ENCODE results near the gene IRF2. TPM values are rescaled to one million over a fixed set of nuclear protein-coding genes. Genes with fewer than 3 reads are reported as not detected.

Gene IRF2
- total RNA-seq, 1 donor from 2014 or later = 33.0 TPM

DNA sequence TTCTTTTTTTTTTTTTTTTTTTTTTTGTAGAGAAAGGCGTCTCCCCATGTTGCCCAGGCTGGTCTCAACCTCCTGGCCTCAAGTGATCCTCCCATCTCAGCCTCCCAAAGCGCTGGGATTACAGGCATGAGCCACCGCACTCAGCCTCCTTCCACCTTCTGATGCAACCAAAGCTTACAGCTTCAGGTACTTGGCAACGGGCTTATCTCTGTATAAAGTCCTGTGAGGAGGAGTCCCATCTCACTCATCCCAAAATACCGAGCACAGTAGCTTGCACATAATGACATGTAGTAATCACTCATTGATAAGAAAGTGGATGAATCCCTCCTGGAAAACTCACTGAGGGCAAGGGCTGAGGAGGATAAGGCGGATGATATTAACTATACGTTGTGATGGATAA is 19.1 kb downstream of the IRF2 start:
- intact Hi-C loops (cut with micrococcal nuclease) = no loop called here
- DNase-seq = no peak
- no peak for ATAC-seq

DNA sequence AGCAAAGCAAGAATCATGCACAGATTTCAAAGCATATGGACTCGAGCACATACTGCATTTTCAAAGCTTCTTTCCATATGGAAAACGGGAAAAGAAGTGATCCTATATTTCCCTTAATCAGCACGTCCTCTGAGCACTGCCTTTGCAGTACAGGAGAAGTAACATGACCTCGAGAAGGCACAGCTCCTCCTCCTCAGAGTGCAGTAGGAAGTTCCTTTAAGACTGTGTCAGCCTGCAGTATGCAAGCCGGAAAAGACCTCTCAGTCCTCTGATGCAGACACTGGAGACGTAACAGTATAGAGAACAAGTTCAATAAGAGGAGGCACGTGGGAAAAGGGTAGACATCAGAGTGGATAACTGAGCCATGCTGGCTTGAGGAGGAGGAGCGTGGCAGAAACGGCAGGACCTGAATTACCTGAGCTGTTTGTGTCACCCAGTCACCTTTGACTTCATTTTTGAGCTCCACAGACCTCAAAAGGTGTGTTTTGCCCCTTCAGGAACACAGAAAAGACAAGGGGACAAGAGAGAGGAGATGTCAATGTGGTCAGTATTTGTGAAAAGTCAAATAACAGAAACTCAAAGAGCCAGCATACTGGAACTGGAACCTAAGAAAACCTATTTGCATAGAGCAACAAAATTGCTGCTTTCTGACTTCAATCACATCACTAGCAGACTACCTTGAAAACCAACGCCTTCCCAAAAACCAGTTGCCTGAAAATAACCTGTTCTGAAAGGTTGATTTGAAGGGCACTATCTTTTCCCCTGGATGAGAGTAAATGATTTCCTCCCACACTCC is 20.8 kb downstream of the IRF2 start:
- intact Hi-C loops (cut with micrococcal nuclease) = no loop called here
- DNase-seq = no peak
- ATAC-seq = peak; percentile 48

DNA sequence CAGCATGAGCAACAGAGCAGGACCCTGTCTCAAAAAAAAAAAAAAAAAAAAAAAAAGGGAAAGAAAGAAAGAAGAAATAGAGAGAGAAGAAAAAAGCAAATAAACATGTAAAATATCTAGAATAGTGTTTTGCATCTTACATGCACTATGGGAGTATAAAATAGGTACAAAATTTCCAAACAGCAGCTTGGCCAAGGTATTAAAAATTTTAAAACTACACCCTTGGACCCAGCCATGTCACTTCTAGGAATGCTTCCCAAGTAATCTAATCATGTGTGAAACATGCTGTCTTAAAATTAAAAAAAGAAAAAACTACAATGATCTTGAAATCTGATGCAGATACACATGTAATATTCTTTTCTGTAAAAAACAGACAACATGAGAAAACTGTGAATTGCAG is 21.6 kb downstream of the IRF2 start:
- intact Hi-C loops (cut with micrococcal nuclease) = no loop called here
- ATAC-seq = no peak
- no peak for DNase-seq

DNA sequence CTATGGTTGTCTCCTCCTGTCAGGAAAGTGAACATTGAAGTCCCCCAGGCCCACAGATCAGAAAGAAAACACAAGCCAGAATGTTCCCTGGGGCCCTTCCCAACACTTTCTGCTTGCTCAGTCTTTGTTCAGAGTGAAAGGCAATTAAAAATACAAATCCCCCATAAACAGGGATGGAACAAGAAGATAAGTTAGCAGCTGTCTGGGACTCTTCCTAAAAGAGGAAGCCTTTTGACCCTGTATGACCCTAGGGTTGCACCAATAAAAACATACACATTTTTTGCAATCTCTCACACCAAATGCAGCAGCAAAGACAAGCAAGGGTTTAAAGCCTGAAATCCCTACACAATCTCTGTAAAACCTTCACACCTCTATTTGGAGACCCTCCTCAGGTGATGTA is 22.6 kb downstream of the IRF2 start:
- intact Hi-C loops (cut with micrococcal nuclease) = no loop called here
- DNase-seq = no peak
- no peak for ATAC-seq

DNA sequence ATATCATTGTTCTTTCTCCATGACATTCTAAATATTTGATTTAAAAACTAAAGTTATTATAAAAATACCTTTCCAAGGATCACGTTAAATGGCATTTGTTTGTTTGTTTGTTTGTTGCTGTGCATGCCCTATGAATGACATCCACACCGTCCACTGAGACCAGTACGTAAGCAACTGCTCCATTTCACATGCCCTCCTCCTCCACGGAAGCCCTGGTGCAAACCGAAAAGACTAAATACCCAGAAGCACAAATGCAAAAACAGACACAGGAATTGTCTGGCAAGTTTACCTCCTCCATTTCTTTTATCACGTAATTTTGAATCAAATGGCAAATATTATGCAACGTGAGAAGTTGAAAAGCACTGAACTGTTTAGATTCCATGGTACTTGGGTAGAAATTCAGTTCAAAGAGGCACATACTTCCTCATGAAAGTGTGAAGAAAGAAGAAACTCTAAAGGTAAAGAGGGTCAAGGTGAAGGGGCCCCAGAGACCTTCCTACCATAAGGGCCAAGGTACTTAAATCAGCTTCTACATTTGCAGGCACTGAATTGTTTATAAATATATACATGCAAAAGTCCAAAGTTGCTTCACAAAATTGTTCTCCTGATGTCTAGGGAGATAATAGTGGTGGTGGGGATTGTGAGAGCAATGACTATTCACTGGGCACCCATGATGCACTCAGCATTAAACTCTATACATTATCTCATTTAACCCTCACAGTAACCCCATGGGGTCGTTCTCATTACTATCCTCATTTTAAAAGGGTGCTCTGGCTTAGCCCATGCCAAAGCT is 23.4 kb downstream of the IRF2 start:
- ATAC-seq (no peak), DNase-seq (no peak)
- intact Hi-C loops (cut with micrococcal nuclease) = no loop called here

DNA sequence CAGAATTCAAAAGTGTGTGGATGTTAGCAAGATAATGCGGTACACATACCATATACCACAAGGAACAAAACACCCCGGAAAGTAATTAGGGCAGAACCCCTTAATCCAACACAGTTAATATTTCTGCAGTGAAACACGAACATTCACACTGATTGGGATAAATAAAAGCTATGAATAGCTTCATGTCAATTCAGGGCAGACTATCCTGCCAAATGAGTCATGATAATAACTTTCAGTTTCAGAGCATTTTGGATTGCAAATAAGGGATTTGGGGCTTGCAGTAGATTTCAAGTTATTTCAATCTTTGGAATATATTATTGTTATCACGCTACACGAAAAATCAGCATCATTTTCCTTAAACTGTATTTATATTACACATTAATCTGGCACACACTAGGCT is 24.3 kb downstream of the IRF2 start:
- ATAC-seq = peak; percentile 50
- intact Hi-C loops (cut with micrococcal nuclease) = no loop called here
- DNase-seq = no peak

DNA sequence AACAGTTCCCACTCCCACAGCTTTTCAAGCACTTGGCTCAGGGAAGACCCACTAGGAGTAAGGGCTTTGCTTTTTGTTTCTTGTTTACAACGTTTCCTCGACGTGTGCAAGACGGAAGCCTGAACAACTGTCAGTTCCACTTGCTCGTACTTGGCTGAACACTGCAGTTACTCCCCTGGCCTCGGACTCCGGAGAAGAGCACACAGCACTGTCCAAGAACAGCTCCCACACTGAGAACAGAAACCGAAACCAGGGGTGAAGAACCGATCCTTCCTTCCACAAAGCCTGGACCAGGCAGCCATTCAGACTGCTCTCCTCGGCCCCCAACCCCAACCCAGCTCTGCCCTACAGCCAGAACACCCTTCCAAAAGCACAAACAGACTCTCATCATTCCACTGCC is 25.5 kb downstream of the IRF2 start:
- ATAC-seq (peak; percentile 92), DNase-seq (peak; percentile 60)
- intact Hi-C loops (cut with micrococcal nuclease) = no loop called here

DNA sequence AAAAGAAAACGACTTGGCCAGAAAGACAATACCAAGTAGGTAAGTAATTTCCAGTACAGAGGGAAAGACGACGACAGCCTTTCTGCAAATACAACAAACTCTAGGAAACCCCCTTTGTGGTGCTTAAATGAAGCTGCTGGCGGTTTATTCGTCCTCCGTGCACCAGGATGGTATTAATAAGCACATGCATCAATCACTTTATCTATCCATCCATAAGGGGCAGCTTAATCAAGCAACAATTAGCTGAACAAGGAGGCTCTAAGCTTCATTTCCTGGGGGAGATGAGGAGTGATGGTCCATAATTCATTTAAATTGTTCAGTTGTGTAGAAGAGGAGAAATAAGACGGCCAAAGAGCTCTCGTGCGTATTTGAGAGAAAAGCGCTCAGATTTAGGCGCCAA is 26.2 kb downstream of the IRF2 start:
- ATAC-seq (no peak), DNase-seq (no peak)
- intact Hi-C loops (cut with micrococcal nuclease) = no loop called here

DNA sequence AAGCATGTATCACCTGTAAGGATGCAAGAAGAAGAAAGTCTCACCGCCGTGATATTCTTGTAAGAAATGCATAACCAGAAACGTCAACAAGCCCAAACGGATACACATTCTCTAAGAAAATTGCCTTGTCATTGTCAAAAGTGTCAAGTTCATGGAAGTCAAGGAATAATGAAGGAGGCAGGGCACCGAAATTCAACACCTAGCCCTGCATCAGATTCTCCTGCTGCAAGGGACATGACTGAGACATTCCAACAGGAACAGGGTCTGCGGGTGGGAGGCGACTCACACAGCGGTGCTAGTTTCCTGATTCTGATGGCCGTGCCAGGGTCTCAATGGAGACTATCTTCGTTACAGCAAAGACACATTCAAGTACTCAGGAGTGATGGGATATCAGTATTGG is 26.7 kb downstream of the IRF2 start:
- DNase-seq (no peak), ATAC-seq (no peak)
- intact Hi-C loops (cut with micrococcal nuclease) = no loop called here

DNA sequence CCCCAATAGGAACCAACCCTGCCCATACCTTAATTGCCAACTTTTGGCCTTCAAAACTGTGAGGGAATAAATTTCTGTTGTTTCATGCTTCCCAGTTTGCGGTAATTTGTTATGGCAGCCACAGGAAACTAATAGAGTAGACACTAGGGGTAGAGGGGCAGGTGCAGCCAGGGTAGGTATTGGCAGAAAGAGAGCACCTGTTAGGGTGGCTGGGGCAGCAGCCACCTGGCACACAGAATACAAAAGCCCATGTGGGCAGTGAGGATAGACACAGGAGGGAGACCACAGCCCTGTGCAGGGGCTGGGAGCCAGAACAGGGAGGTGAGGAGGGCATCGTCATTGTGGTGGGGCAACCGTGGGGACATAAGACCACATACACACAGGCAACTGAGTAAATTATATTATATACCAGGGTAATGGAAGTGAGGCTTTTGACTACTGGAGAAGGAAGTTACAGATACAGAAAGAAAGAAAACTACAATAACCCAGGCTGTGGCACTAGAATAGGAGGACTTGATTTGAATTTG is 28.2 kb downstream of the IRF2 start:
- DNase-seq (no peak), ATAC-seq (no peak)
- intact Hi-C loops (cut with micrococcal nuclease) = no loop called here

DNA sequence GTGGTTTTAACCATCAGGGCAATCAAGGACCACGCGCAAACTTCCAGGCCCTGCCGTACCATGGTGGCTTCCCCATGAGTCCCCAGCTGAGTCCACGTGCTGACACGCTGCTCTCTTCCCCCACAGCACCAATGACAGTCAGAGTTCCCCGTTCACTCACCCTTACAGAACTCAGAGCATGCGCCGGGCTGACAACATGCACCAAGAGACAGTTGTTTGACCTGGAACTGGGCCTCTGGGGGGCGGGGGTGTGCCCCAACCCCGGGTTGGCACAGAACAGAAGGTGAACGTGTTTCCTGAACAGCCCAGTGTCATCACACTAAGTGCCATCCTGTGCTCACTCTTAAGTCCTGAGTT is 29.4 kb downstream of the IRF2 start:
- intact Hi-C loops (cut with micrococcal nuclease) = no loop called here
- ATAC-seq = no peak
- DNase-seq = peak; percentile 34

DNA sequence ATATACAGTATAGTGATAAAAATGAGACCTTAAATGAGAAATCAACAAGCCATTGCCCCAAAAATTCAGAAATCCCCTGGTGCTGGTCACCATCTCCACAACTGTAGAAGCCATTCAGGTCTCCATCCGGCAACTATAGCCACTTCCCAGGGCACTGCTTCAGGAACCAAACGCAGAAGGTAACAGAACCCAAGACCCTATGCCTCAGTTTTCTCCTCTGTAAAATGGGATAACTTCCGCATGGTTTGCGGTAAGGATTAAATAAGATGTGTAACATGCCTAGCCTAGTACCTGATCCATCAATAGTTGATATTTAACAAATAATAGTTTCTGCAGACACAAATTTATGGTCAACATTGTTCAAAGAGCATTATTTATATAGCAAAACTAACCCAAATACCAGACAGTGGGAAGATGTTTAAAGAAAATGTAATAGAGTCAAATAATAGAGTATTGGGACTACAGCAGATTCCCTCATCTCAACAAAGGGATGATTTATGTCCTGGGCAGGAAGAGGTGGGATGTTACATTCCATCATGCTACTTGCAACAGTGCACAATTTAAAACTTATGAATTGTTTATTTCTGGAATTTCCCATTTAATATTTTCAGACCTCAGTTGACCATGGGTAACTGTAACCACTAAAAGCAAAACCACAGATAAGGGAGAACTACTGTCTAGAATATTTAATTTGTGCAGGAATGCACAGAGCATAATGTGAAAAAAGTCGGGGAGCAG is 30.0 kb downstream of the IRF2 start:
- intact Hi-C loops (cut with micrococcal nuclease) = no loop called here
- no peak for ATAC-seq
- DNase-seq = no peak

DNA sequence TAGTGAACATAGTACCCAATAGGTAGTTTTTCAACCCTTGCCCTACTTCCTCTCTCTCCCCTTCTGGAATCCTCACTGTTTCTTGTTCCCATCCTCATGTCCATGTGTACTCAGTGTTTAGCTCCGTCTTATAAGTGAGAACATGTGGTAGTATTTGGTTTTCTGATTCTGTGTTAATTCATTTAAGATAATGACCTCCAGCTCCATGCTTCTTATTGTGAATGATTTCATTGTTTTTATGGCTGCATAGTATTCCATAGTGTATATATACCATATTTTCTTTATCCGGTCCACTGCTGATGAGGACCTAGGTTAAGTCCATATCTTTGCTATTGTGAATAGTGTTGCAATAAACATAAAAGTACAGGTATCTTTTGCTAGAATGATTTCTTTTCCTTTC is 31.0 kb downstream of the IRF2 start:
- intact Hi-C loops (cut with micrococcal nuclease) = no loop called here
- no peak for ATAC-seq
- DNase-seq = no peak

DNA sequence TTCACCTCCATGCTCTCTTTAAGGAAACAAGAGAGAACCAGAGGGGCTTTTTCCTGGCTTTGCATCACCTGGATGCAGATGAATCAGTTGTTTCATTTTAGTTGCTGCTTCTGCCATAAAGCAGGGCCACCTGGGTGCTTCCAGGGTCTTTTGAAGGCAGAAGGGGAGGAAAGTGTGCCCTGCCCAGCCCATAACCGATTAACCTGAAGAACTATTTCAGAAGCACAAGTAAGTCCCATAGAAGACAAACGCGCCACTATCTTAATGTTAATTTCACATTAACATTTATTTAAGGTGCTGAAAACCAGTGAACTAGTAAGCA is 32.1 kb downstream of the IRF2 start:
- no peak for DNase-seq
- ATAC-seq = no peak
- intact Hi-C loops (cut with micrococcal nuclease) = no loop called here

DNA sequence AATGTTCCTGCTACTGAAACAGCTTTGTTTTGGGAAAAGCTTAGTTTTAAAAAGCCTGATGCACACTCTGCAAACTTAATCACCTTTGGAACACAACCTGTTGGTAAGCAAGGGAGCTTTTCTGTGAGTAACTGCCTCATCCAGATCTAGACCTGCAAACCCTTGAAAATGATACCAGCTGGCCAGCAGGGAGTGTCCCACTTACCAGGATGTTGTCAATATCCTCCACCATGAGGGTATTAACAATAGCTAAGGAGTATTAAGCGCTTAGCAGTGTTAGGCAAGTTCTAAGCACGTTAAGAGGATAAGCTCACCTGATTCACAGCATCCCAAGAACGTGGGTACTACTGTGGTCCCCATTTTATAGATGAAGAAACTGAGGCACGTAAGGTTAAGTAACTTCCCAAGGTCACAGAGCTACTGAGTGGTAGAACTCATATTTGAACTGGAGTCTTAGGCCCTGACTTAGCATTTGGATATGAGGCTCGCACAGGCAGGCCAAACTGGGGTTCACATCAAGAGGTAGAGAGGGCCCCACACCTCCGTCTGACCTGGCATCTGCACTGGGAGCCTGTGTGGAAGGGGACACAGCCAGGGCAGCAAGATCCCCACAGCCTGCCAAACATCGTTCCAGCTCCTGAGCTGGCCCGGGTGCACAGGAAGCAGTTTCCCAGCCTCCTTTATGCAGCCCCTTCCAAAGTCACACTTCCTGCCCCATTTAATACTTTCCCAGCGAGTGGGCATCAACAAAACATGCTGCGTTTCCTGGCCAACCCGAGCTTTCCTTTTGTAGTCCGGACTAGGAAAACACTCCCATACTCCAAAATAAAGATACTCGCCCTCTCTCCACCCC is 32.7 kb downstream of the IRF2 start:
- no peak for DNase-seq
- peak; percentile 32 for ATAC-seq
- intact Hi-C loops (cut with micrococcal nuclease) = no loop called here

DNA sequence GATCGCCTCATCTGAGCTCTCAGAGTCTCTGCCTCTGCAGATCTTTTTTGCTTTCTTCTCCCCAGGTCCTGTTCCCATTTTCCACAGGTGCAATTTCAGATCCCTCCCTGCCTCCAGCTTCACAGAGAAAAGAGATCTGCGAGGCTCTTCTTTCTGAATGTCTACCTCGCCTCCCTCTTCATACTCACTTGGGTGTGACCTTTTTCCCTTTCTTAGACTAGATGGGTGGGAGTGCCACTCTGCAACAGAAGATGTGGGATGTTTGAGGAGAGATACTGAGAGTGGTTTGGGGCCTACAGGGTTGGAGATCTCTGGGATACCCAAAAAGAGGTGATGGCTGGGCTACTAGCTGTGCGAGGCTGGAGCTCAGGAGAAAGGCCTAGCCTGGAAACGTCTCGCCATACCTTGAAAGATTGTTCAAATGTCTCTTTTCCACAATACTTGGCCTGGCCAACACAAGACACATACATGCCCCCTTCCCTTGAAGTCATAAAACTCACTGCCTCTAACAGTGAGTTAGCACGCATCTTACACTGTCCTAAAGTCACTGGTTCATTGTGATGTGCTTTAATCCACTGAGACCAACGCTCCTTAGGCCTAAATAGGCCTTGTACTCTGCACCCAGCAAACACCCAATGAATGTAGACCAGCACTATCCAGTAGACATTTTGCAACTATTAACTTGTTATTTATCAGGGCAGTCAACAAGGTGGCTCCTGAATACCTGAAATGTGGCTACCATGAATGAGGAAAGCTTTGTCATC is 33.6 kb downstream of the IRF2 start:
- ATAC-seq (no peak), DNase-seq (no peak)
- intact Hi-C loops (cut with micrococcal nuclease) = no loop called here

DNA sequence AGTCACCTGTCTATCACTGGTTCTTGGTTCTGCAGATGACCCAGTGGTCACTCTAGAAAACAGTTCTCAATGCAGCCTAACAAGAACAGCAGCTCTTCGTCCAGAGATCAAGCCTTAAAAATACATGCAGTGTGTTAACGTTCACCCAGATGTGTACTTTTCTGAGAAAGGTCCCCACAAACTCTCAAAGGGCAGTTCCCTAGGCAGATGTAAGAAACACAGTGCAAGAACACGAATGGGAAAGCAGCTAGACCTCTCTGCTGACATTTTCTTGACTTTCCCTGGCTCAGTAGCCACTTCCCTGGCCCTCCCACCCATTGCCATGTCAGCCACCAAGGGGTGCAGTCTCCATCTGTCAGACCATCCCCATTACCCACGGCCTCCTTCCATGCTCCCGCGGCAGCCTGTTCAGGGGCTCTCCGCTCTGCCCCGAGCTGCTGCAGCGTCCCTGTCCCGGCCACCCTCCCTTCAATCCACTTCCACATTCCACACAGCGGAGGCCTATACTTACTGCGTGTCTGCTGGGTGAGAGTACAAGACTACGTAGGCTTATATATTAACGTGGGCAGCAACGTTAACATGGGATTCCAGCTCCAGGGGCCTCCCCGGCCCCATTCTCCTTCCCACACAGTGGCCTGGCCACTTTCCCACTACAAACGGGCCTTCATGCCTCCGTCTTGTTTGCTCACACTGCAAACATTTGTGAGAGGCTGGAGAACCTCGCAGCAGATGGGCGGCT is 34.3 kb downstream of the IRF2 start:
- DNase-seq (peak; percentile 36), ATAC-seq (peak; percentile 57)
- intact Hi-C loops (cut with micrococcal nuclease) = no loop called here

DNA sequence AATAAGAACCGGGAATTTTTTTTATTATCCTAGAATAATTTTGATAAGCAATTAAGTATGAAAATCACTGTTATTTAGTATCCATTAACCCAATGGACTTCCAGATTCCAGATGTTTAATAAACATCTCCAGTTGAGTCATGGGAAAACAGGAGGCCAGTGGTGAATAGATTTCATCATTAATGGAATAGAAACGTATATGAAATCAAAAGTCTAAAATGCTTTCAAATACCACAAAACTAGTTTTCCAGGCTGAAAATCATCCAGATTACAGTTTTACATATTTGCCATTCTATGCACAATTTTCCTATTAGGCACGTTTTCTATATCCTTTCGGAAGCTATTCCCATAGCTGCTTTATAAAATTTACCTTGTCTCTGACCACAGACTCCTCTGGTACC is 35.0 kb downstream of the IRF2 start:
- intact Hi-C loops (cut with micrococcal nuclease) = no loop called here
- ATAC-seq = no peak
- no peak for DNase-seq
